Measurements from ENCODE around the gene C16orf96.

C16orf96 gene

DNA sequence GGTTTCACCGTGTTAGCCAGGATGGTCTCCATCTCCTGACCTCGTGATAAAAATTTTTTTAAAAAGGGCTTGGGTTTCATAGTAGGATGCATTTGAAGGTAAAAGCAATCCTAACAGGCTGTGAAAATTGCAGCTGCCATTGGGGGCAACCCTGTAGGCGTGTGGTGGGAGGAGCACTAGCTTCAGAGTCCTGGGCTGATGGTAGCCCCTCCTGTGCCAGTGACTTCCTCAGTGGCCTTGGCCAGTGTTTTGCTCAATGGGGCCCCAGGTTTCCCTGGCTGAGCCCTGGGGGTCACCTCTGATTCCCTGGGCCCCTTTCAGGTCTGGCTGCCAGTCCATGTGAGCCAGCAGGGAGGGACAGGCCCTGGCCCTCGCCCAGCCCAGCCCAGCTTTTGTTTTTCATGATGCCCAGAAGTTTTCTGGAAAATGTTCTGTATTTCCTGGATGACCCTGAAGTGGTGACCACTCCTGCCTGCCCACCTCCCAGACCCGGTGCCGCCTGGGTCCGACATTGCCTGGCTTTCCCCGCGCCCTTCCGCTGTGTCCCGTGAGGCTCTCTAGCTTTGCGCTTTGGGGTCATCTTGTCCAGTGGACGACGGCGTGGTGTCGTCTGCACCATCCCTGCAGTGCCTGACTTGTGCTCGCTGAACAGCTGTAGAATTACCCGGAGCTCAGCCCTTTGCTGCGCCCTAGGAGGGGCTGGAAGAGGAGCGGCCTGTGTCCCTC lies 77.9 kb downstream of the C16orf96 start:
- Histone ChIP-seq H2BK5ac (ENCODE audit: low read length) (no peak overlapping the region), H2BK15ac (replicated peaks; ENCODE audit: low read depth) (no peak overlapping the region), H3K4ac (ENCODE audit: low read depth, low read length) (no peak overlapping the region), H3K4me2 (ENCODE audit: low read length) (no peak overlapping the region), H4K8ac (ENCODE audit: low read depth, low read length) (no peak overlapping the region), H3K56ac (ENCODE audit: low read length) (no peak overlapping the region), H3K36me3 (ENCODE audit: control insufficient read depth, insufficient read depth, low read length) (no peaks in the 10 kb centered on the region), H3K79me1 (ENCODE audit: low read length) (peaks cover 7% of the 10 kb centered on the region), H3K4me1 (ENCODE audit: control insufficient read depth, low read depth, low read length) (no peaks in the 10 kb centered on the region), H3K27ac (ENCODE audit: low read depth, low read length) (no peak overlapping the region), H3K4me3 (ENCODE audit: low read length) (no peak overlapping the region), H4K5ac (ENCODE audit: low read length) (no peak overlapping the region), H2BK120ac (ENCODE audit: low read depth, low read length) (no peak overlapping the region), H3K23ac (ENCODE audit: low read length) (no peak overlapping the region), H3K79me2 (ENCODE audit: control insufficient read depth, insufficient read depth, low read length) (peaks cover 14% of the 10 kb centered on the region), H3K18ac (ENCODE audit: low read length) (no peak overlapping the region), H2AK5ac (ENCODE audit: low read length) (no peak overlapping the region), H3K9ac (ENCODE audit: low read length) (no peak overlapping the region), H3K27me3 (ENCODE audit: insufficient read depth, low read length, poor library complexity) (no peaks in the 10 kb centered on the region)
- DNase-seq = no peak
- WGBS (ENCODE audit: extremely low coverage, insufficient coverage, low lambda C conversion rate) = no CpG with 5 or more reads among the region's 20 CpGs

DNA sequence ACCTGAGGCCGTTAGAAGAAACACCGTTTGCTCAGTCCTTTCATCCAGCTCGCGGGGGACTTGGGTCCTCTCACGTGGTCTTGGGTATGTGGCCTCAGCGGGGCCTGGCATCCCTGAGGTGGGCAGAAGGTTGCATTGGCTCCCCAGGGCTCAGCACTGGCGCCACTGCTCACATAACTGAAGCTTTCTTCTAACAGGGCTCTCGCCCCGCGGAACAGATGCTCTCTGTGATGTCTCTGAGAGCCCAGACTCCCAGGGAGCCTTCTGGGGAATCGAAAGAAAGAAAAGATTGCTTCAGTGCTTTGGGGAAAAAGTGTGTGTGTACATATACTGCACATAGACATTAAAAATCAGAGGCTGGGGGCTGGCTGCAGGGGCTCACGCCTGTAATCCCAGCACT lies 78.6 kb downstream of the C16orf96 start:
- no peak overlapping the region for H2BK5ac ChIP-seq (ENCODE audit: low read length)

DNA sequence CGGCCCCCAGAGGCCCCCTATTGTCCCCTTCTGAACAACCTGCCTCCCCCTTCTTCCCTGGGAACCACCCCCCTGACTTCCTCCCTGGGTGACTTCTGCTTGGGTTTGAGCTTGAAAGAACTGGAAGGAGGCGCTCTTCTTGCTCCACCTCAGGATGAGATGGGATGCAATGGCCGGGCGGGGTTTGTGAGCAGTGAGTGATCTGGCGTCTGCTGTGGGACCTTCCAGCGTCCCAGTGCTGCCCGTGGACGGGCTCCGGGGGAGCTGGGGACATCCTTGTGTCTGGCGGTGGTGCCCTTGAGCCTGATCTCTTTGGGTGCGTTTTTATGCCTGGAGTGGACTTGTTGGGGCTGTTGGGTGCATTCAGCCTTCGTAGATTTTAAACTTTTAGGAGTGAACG lies 80.1 kb downstream of the C16orf96 start:
- no peak overlapping the region for H3K18ac ChIP-seq (ENCODE audit: low read length)
- H3K27me3 ChIP-seq (ENCODE audit: insufficient read depth, low read length, poor library complexity) = no peaks in the 10 kb centered on the region
- no peak overlapping the region for H3K27ac ChIP-seq (ENCODE audit: low read depth, low read length)

More for the DNA sequence above, 78.6 kb downstream of the C16orf96 start:
- DNase-seq = no peak
- Histone ChIP-seq H3K23ac (ENCODE audit: low read length) (no peak overlapping the region), H3K79me2 (ENCODE audit: control insufficient read depth, insufficient read depth, low read length) (peaks cover 17% of the 10 kb centered on the region), H3K9ac (ENCODE audit: low read length) (no peak overlapping the region), H2AK5ac (ENCODE audit: low read length) (no peak overlapping the region), H3K27ac (ENCODE audit: low read depth, low read length) (no peak overlapping the region), H3K4me2 (ENCODE audit: low read length) (no peak overlapping the region), H2BK15ac (replicated peaks; ENCODE audit: low read depth) (no peak overlapping the region), H2BK120ac (ENCODE audit: low read depth, low read length) (no peak overlapping the region), H3K56ac (ENCODE audit: low read length) (no peak overlapping the region), H3K18ac (ENCODE audit: low read length) (no peak overlapping the region), H3K4me1 (ENCODE audit: control insufficient read depth, low read depth, low read length) (no peaks in the 10 kb centered on the region), H4K8ac (ENCODE audit: low read depth, low read length) (no peak overlapping the region), H3K36me3 (ENCODE audit: control insufficient read depth, insufficient read depth, low read length) (no peaks in the 10 kb centered on the region), H3K4ac (ENCODE audit: low read depth, low read length) (no peak overlapping the region), H4K5ac (ENCODE audit: low read length) (no peak overlapping the region), H3K4me3 (ENCODE audit: low read length) (no peak overlapping the region), H3K79me1 (ENCODE audit: low read length) (peaks cover 8% of the 10 kb centered on the region), H3K27me3 (ENCODE audit: insufficient read depth, low read length, poor library complexity) (no peaks in the 10 kb centered on the region)
- no CpG with 5 or more reads among the region's 12 CpGs for WGBS (ENCODE audit: extremely low coverage, insufficient coverage, low lambda C conversion rate)

DNA sequence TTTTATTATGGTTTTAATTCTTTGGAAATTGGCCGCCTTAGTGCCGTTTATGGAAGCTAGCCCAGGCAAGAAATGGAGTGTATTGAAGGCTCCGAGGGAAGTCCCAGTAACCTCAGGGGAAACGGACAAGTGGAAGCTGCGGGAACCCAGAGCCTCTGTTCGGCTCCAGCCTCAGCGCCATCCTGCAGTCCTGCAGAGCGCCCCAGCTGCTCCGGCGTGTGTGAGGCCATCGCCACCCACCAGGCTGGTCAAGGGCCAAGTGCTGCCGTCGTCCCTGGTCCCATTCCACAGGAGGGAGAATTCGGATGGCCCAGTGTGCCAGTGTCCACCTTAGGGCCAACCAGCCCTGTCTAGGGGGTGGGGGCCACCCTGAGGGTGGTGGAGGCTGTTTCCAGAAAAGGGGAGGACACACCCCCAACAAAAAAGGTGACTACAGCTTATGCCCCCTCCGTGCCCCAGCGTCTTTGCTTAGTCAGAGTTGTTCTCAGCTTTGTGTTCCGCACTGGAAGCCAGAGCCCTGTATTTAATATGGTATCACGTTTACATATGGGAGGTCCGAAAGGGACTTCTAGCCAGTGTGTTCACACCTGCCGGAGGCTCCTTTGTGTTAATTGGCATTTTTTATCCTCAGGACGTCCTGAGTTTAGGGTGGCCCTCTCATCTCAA lies 81.5 kb downstream of the C16orf96 start:
- no peak overlapping the region for H3K27ac ChIP-seq (ENCODE audit: low read depth, low read length)
- no peaks in the 10 kb centered on the region for H3K36me3 ChIP-seq (ENCODE audit: control insufficient read depth, insufficient read depth, low read length)
- H4K8ac ChIP-seq (ENCODE audit: low read depth, low read length) = no peak overlapping the region
- H2BK15ac ChIP-seq (replicated peaks; ENCODE audit: low read depth) = no peak overlapping the region
- H3K18ac ChIP-seq (ENCODE audit: low read length) = no peak overlapping the region
- peaks cover 15% of the 10 kb centered on the region for H3K79me1 ChIP-seq (ENCODE audit: low read length)
- no CpG with 5 or more reads among the region's 21 CpGs for WGBS (ENCODE audit: extremely low coverage, insufficient coverage, low lambda C conversion rate)
- no peak overlapping the region for H3K4ac ChIP-seq (ENCODE audit: low read depth, low read length)
- H2BK120ac ChIP-seq (ENCODE audit: low read depth, low read length) = no peak overlapping the region
- no peak overlapping the region for H2BK5ac ChIP-seq (ENCODE audit: low read length)
- no peaks in the 10 kb centered on the region for H3K4me1 ChIP-seq (ENCODE audit: control insufficient read depth, low read depth, low read length)
- H3K9ac ChIP-seq (ENCODE audit: low read length) = no peak overlapping the region
- no peak overlapping the region for H3K56ac ChIP-seq (ENCODE audit: low read length)
- H3K79me2 ChIP-seq (ENCODE audit: control insufficient read depth, insufficient read depth, low read length) = peaks cover 18% of the 10 kb centered on the region
- no peak overlapping the region for H3K23ac ChIP-seq (ENCODE audit: low read length)
- DNase-seq = no peak
- no peak overlapping the region for H3K4me2 ChIP-seq (ENCODE audit: low read length)
- no peaks in the 10 kb centered on the region for H3K27me3 ChIP-seq (ENCODE audit: insufficient read depth, low read length, poor library complexity)
- no peak overlapping the region for H4K5ac ChIP-seq (ENCODE audit: low read length)
- H3K4me3 ChIP-seq (ENCODE audit: low read length) = no peak overlapping the region
- no peak overlapping the region for H2AK5ac ChIP-seq (ENCODE audit: low read length)

More for the DNA sequence above, 80.1 kb downstream of the C16orf96 start:
- Histone ChIP-seq H4K5ac (ENCODE audit: low read length) (no peak overlapping the region), H3K4me2 (ENCODE audit: low read length) (no peak overlapping the region), H4K8ac (ENCODE audit: low read depth, low read length) (no peak overlapping the region), H3K79me2 (ENCODE audit: control insufficient read depth, insufficient read depth, low read length) (peaks cover 23% of the 10 kb centered on the region), H3K4me3 (ENCODE audit: low read length) (no peak overlapping the region), H3K36me3 (ENCODE audit: control insufficient read depth, insufficient read depth, low read length) (no peaks in the 10 kb centered on the region), H2BK15ac (replicated peaks; ENCODE audit: low read depth) (no peak overlapping the region), H3K4ac (ENCODE audit: low read depth, low read length) (no peak overlapping the region), H3K56ac (ENCODE audit: low read length) (no peak overlapping the region), H3K9ac (ENCODE audit: low read length) (no peak overlapping the region), H3K4me1 (ENCODE audit: control insufficient read depth, low read depth, low read length) (no peaks in the 10 kb centered on the region), H3K79me1 (ENCODE audit: low read length) (peaks cover 15% of the 10 kb centered on the region), H2BK5ac (ENCODE audit: low read length) (no peak overlapping the region), H2BK120ac (ENCODE audit: low read depth, low read length) (no peak overlapping the region), H2AK5ac (ENCODE audit: low read length) (no peak overlapping the region), H3K23ac (ENCODE audit: low read length) (no peak overlapping the region)
- no CpG with 5 or more reads among the region's 13 CpGs for WGBS (ENCODE audit: extremely low coverage, insufficient coverage, low lambda C conversion rate)
- DNase-seq = no peak

DNA sequence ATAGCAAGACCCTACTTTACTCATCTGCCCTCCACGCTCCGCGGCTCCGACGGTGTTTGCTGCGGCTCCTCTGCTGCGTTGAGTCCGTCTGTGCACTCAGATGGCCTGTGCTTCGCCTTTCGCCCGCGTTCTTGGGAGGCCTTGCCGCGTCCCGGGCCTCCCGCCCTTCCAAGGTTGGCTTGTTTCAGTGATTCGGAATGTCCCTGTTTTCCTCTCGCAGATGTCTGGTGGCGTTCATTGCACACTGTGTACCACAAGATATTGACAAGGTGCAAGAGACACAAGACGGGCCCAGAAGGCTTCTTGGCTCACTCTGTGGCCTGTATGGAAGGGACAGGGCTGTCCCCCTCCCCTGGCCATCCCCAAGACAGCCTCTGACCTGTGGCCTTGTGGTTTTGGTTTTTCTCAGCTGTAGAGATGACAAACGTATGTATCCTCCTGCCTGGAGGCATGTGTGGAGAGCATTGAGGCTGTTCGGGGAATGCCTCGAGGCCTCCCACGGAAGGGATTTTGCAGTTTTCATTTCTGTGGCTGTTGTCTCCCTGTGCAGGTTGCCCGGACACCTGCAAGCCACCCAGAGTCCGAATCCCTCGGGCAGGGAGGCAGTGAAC lies 83.9 kb downstream of the C16orf96 start:
- no CpG with 5 or more reads among the region's 27 CpGs for WGBS (ENCODE audit: extremely low coverage, insufficient coverage, low lambda C conversion rate)
- no peak overlapping the region for H2BK15ac ChIP-seq (replicated peaks; ENCODE audit: low read depth)
- H2BK120ac ChIP-seq (ENCODE audit: low read depth, low read length) = no peak overlapping the region
- no peak overlapping the region for H3K9ac ChIP-seq (ENCODE audit: low read length)
- no peak overlapping the region for H3K4me3 ChIP-seq (ENCODE audit: low read length)
- H3K79me2 ChIP-seq (ENCODE audit: control insufficient read depth, insufficient read depth, low read length) = peaks cover 19% of the 10 kb centered on the region
- no peak overlapping the region for H4K8ac ChIP-seq (ENCODE audit: low read depth, low read length)
- no peaks in the 10 kb centered on the region for H3K4me1 ChIP-seq (ENCODE audit: control insufficient read depth, low read depth, low read length)
- DNase-seq = no peak
- H4K5ac ChIP-seq (ENCODE audit: low read length) = no peak overlapping the region
- no peak overlapping the region for H3K4ac ChIP-seq (ENCODE audit: low read depth, low read length)
- H3K27me3 ChIP-seq (ENCODE audit: insufficient read depth, low read length, poor library complexity) = no peaks in the 10 kb centered on the region
- H3K18ac ChIP-seq (ENCODE audit: low read length) = no peak overlapping the region
- H3K79me1 ChIP-seq (ENCODE audit: low read length) = peaks cover 12% of the 10 kb centered on the region
- H3K27ac ChIP-seq (ENCODE audit: low read depth, low read length) = no peak overlapping the region
- no peak overlapping the region for H3K4me2 ChIP-seq (ENCODE audit: low read length)
- H2BK5ac ChIP-seq (ENCODE audit: low read length) = no peak overlapping the region
- H3K56ac ChIP-seq (ENCODE audit: low read length) = no peak overlapping the region
- H3K36me3 ChIP-seq (ENCODE audit: control insufficient read depth, insufficient read depth, low read length) = no peaks in the 10 kb centered on the region
- no peak overlapping the region for H3K23ac ChIP-seq (ENCODE audit: low read length)
- H2AK5ac ChIP-seq (ENCODE audit: low read length) = no peak overlapping the region
